Activated CD4-positive, alpha-beta T cell treated with anti-CD3 and anti-CD28 coated beads, Interleukin-2, amount 50 U/mL, for 1 hour (primary cell): ENCODE data around the gene SPATA13.
"Not testable (repeated sequence)": the region's sequence is repeated elsewhere in the genome, so short reads cannot be mapped to it uniquely, and the experiment has no call there.

Source experiments
- DNase-seq: peaks from one replicate; pipeline ENCODE4 v3.0.0-alpha.2; 2020

The SPATA13 gene

DNA sequence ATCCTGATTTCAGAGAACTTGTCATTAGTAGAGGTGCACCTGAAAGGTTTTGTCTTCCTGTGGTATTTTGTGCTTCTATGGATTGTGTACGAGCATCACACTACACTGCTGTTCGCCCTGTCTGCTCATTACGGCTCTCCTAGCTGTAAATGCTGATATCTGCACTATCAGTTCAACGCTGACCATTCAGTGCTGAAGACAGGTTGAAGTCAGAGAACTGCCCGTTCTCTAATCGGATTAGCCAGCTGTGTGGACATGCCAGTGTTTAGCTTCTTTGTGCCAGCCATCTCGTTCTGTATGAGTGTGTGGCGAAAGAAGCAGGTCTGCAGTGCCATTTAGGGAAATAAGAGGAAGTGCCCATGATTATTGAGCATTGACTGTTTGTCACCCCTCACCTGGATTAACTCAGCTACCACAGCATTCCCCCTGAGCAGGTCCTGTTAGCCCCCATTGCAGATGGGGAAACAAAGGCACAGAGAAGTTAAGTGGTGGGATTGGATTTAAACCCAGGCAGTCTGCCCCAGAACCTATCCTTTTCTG lies 127.3 kb downstream of the SPATA13 start:
- DNase-seq = no peak

DNA sequence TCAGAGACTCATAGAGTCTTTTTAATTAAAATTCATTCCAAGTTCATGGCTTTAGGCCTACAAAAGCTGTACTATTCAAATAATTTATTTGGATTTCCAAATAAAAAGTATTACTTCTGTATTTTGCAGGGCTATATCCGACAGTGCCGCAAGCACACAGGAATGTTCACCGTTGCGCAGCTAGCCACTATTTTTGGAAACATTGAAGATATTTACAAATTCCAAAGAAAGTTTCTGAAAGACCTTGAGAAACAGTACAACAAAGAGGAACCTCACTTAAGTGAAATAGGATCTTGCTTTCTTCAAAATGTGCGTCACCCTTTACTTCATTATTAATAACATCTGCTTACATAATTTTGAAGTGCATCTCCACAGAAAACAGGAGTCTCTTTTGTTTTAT lies 128.3 kb downstream of the SPATA13 start:
- DNase-seq = no peak

DNA sequence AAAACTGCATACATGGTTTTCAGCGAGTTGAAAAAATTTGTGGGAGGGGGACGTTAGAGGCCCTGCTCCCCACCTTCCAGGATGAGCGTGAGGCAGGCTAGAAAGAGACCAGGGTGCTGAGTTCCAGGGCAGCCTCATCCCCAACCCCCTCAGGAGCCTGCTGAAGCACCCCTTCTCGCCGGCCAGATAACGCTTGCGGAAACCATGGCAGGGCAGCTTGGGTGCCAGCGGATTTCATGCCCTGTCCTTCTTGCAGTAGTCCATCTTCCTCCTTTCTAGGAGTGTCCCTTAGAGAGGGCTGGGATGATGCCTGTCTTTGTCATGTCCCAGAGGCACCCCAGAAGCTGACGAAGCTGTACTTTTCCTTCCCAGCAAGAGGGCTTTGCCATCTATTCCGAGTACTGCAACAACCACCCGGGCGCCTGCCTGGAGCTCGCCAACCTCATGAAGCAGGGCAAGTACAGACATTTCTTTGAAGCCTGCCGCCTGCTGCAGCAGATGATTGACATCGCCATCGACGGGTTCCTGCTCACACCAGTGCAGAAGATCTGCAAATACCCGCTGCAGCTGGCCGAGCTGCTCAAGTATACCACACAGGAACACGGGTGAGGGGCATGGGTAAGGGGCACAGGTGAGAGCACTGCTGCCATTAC lies 129.9 kb downstream of the SPATA13 start:
- DNase-seq = no peak

DNA sequence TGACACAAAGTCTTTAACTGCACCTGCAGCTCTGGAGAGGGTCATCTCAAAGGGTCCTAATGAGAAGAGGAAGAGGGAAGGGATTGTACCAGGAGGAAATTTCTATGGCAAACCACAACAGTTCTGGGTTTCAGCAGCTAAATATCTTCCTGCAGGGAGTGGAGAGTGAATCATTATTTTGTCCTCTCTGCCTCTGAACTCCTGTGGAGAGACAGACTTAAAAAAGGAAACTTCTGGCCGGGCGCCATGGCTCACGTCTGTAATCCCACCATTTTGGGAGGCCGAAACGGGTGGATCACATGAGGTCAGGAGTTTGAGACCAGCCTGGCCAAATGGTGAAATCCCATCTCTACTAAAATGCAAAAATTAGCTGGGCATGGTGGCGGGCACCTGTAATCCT lies 132.0 kb downstream of the SPATA13 start:
- DNase-seq = no peak

DNA sequence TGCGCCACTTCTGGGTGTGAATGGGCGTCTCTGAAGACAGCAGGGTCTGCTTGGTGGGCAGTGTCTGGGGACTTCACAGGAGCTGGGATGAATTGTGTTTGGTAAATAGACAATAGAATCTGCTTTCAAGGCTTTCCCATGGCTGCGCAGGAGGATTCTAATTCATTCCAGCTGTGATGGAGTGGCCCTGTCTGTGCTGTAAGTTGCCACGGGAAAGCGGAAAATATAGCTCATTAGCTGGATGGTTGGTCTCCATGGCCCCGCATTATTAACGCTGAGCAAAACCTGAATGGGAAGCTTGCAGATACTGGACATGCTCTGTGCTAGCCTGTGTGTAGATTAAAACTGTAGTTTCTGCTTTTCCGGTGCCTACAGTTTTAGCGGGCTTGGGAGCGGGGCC lies 133.2 kb downstream of the SPATA13 start:
- DNase-seq = no peak

DNA sequence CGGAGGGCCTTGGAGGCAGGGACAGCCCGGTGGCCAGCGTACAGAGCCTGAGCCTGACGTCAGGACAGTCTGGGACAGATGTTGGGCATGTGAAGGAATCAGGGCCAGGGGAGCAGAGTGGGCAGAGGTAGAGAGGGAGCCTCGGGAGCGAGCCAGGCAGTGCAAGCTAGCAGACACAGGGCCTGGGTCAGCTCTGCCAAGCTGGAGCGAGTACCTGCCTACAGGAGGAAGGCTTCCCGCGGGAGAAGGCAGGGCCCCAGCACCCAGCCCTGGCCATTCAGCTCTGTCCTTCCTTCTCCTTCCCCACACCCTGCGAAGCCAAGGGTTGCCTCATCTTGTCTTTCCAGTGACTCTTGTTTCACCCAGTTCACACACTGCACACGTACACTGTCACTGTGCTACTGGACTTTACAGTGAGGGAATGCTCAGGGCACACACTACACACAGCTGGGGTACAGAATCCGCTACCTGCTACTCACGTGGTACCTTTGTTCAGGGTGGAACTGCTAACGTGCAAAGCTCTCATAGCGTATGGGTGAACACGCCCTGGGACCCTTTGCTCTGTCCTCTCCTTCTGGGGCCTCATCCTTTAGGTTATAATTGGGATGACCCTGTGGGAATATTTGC lies 139.1 kb downstream of the SPATA13 start:
- DNase-seq = no peak

DNA sequence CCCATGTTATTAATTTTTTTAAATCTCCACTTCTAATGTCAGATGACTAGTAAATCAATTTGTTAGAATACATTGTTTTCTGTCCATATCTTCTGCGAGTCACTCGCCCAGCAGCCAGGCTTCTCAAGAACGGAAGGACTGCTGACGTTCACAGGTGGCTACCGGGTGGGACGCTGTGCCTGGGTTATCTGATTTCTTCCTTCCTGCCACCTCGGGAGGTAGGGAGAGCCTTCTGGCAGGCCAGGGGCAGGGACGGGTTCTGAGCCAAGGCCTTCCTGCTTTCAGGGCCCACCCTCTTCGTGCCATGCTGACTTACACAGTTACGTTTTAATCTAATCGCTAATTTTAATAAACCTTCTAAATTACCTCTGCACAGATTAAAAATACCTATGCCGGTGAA lies 140.9 kb downstream of the SPATA13 start:
- no peak for DNase-seq

DNA sequence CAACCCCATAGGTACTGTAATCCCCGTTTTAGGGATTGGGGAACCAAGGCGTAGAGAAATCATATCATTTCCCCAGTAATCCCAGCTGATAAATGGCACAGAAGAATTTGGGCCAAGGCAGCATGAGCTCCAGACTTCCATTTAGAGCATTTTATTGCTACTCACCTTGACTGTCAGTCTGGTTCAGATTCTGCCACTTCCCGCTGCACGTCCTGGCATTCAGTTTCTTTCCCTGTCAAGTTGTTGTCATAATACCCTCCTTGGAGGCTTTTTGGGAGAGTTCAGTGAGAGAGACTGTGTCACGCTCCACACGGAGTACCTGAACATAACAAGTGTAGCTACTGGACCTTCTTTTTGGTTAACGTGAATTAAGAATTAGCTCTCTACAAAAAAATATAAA lies 141.4 kb downstream of the SPATA13 start:
- DNase-seq = no peak

DNA sequence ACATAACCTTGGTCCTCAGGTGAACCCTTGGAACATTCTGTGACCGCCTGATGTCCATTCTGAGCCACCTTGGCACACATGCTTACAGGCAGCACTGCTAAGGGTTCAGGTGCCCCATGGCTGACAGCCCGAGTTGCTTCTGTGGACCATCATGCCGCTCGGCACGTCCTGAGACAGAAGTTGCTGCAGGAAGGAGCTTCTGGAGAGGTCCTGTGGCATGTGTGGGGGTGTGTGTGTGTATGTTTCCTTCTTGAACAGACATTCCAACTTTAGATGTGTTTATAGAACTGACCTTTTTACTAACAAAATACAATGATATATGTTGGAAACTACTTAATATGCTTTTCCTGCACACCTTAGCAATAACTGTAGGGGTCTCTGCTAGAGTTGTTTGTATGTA lies 144.1 kb downstream of the SPATA13 start:
- no peak for DNase-seq

DNA sequence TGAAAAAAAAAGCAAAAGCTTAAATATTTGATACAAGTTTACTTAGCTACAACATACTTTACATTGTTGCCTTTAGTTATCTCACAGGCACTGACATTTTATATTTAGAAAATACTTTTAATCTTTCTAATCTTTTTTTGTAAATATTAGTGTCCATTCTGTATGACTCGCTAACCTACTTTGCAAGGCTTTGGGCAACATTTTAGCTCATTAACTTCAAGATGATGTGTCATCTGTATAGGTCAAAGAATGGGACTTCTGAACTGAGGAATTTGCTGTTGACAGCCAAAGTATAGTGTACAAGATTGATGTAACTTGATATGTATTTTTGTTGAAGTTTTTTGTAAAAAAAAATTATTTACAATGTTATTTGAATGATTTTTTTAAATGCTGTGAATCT lies 146.1 kb downstream of the SPATA13 start:
- no peak for DNase-seq

DNA sequence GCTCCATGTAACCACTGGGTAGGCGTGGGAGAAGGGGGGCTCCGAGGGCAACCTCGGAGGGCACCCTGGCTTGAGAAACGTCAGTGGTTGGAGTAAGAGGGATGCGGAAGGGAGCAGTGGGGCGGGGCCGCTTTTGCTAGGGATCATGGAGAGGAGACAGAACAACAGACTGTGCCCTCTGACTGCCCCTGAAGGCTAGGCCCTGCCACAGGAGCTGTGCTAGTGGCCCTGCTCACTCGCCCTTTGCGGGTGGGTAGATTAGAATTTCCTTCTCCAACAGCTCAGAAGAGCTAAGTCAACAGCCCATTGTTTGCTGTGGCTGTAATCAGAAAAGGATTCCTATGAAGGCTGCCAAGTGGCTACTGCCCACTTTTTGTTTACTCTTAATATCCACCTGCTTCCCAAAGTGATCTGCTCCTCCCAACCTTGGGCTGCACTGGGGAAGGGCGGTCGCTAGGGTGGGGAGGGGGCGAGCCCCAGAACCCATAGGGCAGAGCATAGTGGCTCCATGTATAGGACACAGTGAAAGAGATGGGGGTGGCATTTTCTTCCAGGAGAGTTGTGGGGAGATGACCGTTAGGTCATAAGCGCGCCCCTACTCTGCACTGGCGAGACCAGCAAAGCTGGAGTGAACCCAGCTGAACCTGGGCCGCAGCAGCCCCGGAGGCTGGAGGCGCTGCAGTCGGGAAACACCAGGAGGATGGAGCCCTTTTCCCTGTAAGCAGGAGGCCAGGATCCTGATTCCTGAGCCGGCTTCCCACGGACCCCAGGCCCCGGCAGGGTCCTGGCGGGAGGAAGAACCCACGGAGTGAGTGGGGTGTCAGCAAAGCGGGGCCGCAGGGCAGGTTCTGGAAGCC lies 146.9 kb downstream of the SPATA13 start:
- DNase-seq = no peak

DNA sequence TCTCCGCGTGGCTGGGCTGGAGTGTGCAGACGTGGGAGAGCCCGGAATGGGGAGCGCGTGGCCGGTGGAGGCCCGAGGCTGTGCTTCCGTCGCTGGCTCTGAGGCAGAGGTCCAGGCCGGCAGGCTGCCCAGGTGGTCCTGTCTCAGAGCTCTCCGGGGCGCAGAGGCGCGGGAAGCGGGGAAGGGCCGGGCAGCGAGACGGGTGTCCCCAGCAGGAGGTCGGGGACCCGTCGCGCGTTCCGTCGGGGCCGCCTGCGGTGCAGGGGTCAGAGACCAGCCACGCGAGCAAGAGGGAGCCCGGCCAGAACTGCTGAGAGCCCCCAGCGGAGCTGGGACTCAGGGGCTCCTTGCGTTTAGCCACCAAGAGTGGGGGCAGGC lies 147.5 kb downstream of the SPATA13 start:
- no peak for DNase-seq

DNA sequence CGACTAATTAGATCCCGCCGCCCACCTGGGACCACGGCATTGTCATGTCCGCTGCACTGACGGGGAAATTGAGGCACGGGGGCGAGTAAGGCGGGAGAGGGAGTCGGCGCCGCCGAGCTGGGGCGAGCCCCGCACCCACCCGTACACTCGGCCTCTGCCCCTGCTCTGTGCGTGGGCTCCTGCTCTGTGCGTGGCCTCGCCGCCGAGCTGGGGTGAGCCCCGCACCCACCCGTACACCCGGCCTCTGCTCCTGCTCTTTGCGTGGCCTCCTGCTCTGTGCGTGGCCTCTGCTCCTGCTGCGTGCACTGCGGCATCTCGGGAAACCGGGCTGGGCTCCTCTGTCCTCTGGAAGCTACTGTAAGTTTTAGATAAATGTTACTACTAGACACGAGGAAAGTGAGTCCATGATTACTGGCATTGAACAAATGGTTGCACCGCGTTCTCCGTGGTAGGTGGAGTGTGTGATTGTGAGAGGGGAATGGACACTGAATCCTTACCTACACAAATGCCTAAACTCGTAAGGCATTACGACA lies 148.0 kb downstream of the SPATA13 start:
- no peak for DNase-seq

DNA sequence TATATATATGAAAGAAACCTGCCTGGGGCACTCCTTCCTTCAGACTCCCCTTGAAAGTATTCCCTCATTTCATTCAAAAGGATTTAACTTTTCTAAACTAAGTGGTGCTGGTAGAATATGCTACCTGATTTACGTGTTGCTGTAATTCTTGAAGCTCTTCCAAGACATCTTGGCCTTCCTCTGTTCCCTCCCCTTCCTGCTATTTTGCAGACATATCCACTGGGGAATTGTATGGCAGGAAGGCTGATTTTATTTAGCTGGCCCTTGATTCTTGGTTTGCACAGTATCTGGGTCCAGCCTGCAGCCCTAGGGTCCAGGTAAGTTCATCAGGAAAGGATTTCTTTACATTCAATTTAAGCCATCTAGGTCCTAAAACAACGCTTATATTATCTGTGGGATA lies 148.8 kb downstream of the SPATA13 start, which contains the start of gene C1QTNF9:
TSS of gene C1QTNF9 (plus strand) at position 281 of the 400 bp plus-strand sequence. CDS start 6,424 bp downstream, outside the sequence.
- not testable (repeated sequence) for DNase-seq

DNA sequence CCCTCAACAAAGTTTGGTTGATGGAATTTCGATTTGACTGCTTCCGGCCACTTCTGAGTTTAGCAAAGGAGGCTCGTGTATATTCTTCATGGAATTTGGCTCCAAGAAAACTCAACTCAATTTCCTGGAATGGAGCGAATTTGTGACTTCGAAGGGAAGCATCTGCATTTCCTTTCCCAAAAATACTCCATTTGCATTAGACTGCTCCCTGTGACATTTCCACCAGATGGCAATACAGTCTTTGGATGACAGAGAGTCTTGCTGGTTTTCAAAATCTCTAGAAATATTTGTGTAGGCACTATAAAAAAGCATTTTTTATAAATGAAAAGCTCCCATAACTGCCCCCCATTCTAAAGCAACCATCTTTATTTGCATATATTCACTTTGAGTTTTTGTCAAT lies 152.9 kb downstream of the SPATA13 start:
- no peak for DNase-seq

DNA sequence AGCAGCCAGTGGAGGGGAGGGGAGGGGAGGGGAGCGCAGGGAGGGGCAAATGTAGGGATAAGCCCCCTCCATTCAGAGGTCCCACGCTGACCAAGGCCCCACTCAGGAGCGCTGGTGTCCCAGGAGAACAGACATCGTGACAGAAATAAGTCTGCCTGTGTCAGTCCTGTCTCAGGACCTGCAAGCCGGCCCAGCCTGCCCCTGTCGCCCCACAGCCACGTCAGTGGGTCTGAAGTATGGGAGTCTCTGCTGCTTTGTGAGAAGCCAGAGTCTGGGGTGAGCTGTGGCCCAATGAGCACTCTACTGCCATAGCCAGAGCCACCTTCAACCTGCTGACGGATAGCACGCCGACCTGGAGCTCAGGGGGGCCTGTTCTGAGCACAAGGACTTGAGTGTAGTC lies 157.3 kb downstream of the SPATA13 start:
- not testable (repeated sequence) for DNase-seq

DNA sequence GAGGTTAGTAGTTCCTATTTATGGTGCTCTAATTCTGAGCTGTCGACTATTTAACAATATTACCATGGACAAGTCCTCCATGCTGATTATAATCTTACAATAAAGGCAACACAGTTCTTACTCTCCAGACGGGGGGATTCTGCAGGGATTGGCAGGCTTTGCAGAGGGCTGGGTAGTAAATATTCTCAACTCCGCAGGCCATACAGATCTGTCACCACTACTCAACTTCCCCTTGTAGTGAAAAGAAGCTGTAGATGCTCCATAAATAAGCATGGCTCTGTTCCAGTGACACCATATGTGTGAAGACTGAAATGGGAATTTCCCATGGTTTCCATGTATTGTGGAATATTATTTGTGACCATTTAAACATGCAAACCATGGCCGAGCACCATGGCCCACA lies 158.4 kb downstream of the SPATA13 start:
- DNase-seq = not testable (repeated sequence)

DNA sequence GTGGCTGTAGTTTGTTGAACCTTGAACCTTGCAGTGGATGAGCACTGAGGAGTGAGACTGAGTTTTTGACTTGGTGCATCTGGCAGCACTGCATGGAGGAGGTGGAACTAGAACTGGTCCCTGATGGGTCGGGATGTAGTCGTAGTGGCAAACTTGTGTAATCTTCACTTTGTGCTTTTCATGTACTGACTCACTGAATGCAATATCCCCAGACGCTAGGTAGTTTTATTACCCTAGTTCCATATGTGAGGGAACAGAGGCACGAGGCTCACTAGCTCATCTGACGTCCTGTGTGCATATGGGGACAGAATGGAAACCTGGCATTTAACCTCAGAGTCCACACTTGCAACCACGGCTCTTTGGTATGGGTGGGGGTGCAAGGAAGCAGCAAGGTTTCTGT lies 159.1 kb downstream of the SPATA13 start:
- not testable (repeated sequence) for DNase-seq

DNA sequence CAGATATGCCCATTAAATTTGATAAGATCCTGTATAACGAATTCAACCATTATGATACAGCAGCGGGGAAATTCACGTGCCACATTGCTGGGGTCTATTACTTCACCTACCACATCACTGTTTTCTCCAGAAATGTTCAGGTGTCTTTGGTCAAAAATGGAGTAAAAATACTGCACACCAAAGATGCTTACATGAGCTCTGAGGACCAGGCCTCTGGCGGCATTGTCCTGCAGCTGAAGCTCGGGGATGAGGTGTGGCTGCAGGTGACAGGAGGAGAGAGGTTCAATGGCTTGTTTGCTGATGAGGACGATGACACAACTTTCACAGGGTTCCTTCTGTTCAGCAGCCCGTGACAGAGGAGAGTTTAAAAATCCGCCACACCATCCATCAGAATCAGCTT lies 160.9 kb downstream of the SPATA13 start:
- DNase-seq = not testable (repeated sequence)

DNA sequence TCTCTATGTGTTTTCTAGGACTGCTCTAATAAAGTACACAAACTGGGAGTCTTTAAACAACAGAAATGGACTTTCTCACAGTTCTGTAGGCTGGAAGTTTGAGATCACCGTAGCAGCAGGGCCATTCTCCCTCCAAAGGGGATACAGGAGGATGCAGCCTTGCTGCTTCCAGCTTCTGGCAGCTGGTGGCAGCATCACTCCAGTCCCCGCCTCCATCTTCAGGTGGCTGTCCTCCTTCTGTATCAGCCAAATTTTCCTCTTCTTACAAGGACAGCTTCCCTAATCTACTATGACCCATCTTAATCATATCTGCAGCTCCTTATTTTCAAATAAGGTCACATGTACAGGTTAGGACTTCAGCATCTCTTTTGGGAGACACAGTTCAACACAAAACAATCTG lies 161.9 kb downstream of the SPATA13 start:
- DNase-seq = not testable (repeated sequence)

DNA sequence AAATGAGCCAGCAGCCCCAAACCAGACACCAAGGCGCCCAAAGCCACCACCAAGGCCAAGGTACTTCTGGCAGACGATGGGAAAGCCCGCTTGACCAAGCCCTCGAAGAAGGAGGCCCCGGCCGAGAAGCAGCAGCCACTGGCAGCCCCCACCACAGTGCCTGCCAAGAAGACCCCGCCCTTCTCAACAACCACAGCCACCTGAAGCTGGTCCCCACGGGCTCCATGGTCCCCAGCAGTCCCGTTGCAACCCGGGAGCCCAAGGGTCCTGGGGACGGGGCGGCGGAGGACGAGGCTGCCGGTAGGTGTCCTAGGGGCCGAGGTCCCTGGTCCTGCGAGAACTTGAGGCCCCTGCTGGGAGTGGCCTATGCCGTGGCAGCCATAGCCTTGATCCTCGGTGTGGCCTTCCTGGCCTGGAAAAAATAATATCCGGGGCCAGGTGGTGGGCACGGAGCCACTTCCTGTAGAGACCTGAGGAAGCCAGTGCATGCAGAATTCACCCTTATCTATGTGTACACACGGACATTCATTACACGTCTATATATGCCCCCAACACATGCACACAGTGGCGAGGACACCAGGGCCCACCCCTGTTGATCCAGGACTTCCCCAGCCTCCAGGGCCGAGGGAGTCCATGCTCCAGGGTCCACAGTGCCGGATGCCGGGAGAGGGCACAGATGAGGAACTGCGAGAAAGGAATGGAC lies 162.7 kb downstream of the SPATA13 start:
- DNase-seq = no peak

DNA sequence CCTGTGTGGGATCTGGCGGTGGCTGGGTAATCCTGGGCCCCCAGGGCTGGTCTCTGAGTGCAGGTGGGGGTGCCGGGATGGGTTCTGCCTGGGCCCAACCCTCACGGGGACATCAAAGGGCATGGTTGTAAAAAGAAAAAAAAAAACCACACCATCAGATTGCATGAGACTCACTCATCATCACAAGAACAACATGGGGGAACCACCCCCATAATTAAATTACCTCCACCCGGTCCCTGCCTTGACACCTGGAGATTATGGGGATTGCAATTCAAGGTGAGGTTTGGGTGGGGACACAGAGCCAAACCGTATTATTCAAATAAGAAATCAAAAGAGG lies 163.2 kb downstream of the SPATA13 start:
- DNase-seq = no peak

DNA sequence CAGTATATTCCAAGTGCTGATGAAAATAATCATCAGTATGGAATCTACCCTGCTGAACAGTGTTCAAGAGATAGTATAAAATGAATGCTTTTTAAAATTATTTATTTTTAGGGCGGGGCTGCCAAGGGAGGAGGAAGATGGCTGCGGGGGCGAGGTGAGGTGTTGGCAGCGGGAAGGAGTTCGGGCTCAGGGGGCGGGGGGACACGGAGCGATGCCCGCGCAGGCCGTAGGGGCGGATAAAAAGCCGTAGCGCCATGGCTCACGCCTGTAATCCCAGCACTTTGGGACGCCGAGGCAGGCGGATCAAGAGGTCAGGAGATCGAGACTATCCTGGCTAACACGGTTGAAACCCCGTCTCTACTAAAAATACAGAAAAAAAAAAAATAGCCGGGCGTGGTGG lies 167.1 kb downstream of the SPATA13 start:
- DNase-seq = not testable (repeated sequence)
